Non-pigmented ciliary epithelial cell (primary cell): ENCODE measurements around the gene OR7C1.
"Not testable (repeated sequence)": the region's sequence is repeated elsewhere in the genome, so short reads cannot be mapped to it uniquely, and the experiment has no call there.

ENCODE experiments used
- DNase-seq: peaks from one replicate; pipeline ENCODE4 v3.0.0-alpha.2; 2010; ENCODE audit warnings: low read depth

Gene OR7C1

GRCh38 chr19:14765403-14765802 lies 69.6 kb downstream of the OR7C1 start:
- not testable (repeated sequence) for DNase-seq

DNA sequence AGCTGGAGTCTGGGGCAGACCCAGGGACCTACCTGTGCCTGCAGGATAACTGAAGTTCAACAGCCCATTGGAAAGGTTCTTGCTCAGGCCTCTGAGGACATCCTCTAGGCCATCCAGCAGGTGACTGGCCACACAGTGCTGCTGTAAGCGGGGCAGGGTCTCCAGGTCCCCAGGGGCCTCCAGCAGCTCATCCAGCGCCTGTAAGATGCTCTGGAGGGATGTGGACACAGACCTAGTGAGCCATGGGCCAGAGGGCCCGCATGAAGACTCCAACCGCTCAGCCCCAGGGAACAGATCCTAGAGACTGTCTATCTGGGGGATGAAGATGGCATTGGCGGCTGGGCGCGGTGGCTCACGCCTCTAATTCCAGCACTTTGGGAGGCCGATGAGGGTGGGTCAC lies 70.6 kb downstream of the OR7C1 start:
- no peak for DNase-seq

DNA sequence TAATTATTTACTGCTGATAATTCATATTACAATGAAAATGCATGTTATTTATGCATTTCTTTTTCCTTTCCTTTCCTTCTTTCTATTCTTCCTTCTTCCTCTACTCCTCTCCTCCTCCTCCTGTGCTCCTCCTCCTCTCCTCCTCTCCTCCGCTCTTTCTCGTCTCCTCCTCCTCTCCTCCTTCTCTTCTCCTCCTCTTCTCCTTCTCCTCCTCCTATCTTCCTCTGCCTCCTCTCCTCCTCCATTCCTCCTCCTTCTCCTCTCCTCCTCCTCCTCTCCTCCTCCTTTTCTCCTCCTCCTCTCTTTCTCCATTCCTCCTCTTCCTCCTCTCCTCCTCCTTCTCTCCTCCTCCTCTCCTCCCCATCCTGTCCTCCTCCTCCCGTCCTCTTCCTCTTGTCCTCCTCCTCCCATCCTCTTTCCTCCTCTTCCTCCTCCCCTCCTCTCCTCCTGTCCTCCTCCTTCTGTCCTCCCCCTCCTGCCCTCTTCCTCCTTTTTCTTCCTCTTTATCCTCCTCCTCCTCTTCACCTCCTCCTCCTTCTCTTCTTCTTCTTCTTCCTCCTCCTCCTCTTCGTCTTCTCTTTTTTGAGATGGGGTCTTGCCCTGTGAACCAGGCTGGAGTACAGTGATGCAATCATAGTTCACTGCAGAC lies 71.4 kb downstream of the OR7C1 start:
- DNase-seq, result no peak

DNA sequence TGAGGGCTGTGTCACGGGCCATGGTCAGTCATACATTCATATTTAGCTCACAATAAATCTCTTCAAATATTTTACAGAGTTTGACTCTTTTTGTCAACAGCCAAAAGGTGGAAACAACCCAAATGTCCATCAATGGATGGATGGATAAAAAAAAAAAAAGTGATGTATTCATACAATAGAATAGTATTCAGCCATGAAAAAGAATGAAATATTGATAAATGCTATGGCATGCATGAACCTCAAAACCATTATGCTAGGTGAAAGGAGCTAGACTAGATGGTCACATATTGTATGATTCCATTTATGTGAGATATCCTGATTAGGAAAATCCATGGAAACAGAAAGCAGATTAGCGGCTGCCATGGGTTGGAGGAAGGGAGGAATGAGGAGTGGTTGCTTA lies 72.9 kb downstream of the OR7C1 start:
- no peak for DNase-seq

GRCh38 chr19:14761607-14762006 lies 73.4 kb downstream of the OR7C1 start:
- no peak for DNase-seq

DNA sequence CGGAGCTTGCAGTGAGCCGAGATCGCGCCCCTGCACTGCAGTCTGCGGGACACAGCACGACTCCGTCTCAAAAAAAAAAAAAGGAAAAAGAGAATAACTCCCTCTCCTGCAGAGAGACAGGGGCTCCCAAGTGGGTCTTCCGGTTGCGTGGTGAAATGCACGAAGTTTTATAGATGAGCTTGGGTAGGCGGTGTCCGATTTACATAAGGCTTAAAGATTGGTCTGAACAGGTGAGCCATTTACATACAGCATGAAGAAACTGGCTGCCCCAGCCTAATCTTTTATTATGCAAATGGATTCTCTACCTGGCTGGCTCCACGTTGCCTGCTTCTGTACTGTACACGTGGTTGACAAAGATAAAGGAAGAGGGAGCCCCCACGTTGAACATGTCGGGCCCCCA lies 76.2 kb downstream of the OR7C1 start:
- DNase-seq, result no peak

GRCh38 chr19:14748601-14749000 lies 86.4 kb downstream of the OR7C1 start:
- DNase-seq, result no peak
